ENCODE measurements around the gene LYRM2.

- no peak for TF ChIP-seq POLR2A (IDR thresholded peaks at IDR 0.05)
- TF ChIP-seq, protein P1, sequence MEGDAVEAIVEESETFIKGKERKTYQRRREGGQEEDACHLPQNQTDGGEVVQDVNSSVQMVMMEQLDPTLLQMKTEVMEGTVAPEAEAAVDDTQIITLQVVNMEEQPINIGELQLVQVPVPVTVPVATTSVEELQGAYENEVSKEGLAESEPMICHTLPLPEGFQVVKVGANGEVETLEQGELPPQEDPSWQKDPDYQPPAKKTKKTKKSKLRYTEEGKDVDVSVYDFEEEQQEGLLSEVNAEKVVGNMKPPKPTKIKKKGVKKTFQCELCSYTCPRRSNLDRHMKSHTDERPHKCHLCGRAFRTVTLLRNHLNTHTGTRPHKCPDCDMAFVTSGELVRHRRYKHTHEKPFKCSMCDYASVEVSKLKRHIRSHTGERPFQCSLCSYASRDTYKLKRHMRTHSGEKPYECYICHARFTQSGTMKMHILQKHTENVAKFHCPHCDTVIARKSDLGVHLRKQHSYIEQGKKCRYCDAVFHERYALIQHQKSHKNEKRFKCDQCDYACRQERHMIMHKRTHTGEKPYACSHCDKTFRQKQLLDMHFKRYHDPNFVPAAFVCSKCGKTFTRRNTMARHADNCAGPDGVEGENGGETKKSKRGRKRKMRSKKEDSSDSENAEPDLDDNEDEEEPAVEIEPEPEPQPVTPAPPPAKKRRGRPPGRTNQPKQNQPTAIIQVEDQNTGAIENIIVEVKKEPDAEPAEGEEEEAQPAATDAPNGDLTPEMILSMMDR (IDR thresholded peaks at IDR 0.05): no peak
- no peak for TF ChIP-seq EP300 (IDR thresholded peaks at IDR 0.05)
- no peak for TF ChIP-seq POLR2AphosphoS5 (IDR thresholded peaks at IDR 0.05)
These were observed 40.0 kb upstream of the LYRM2 start for GRCh38 chr6:89678531-89678930.
